ENCODE data around the gene GSTM3.
"Not testable (repeated sequence)": the region's sequence is repeated elsewhere in the genome, so short reads cannot be mapped to it uniquely, and the experiment has no call there.

- not testable (repeated sequence) for TF ChIP-seq POLR2A, CTCF, POLR2AphosphoS5 (IDR thresholded peaks at IDR 0.05)
Observed at GRCh38 chr1:109748311-109748710, 7.5 kb upstream of the GSTM3 start.
